Fibroblast of villous mesenchyme (primary cell): ENCODE results near the gene RAD54L. TPM values are rescaled to one million over a fixed set of nuclear protein-coding genes. Genes with fewer than 3 reads are reported as not detected.

Experiments used
- total RNA-seq: library from RNA; depleted of rRNA; stranded (reverse); fragments of >200 nt; gene quantifications from 2 replicates; pipeline ENCODE4 v1.2.3, GENCODE V29; 2012

The RAD54L gene
- total RNA-seq, 1 donor = 3.0 TPM

Other genes starting within 250 kb of the RAD54L start
- gene PIK3R3, start 115.1 kb upstream of the RAD54L start, total RNA-seq = 10.3 and 14.2 TPM in 2 replicates
- gene TSPAN1, start 72.7 kb upstream of the RAD54L start, total RNA-seq = 0.32 and 0.43 TPM in 2 replicates
- not detected in 2 replicates for gene P3R3URF, start 71.3 kb upstream of the RAD54L start, total RNA-seq
- 52.8 and 81.2 TPM in 2 replicates for gene POMGNT1, start 49.3 kb upstream of the RAD54L start, total RNA-seq
- 3.2 and 3.9 TPM in 2 replicates for gene LURAP1, start 44.4 kb upstream of the RAD54L start, total RNA-seq
- 106 and 123 TPM in 2 replicates for gene LRRC41, start 55.9 kb downstream of the RAD54L start, total RNA-seq
- 194 and 249 TPM in 2 replicates for gene UQCRH, start 55.9 kb downstream of the RAD54L start, total RNA-seq
- gene NSUN4, start 93.0 kb downstream of the RAD54L start, total RNA-seq = 11.9 and 22.9 TPM in 2 replicates
- gene FAAH, start 146.6 kb downstream of the RAD54L start, total RNA-seq = 0.64 and 0.86 TPM in 2 replicates
- not detected in 2 replicates for gene DMBX1, start 242.1 kb downstream of the RAD54L start, total RNA-seq